NCI-H345 treated with DMSO at 0.1 percent for 48 hours (cell line): ENCODE measurements around the gene CUEDC1.
"Not testable (repeated sequence)": the region's sequence is repeated elsewhere in the genome, so short reads cannot be mapped to it uniquely, and the experiment has no call there.

Experiments
- DNase-seq: peaks from one replicate; lab custom pipeline; 2025; ENCODE audit not compliant: unreplicated experiment; lab: John Stamatoyannopoulos, UW

The CUEDC1 gene

GRCh38 chr17:57962279-57963148 is 7.3 kb upstream of the CUEDC1 start:
- DNase-seq, result no peak

GRCh38 chr17:57959929-57960328 is 4.7 kb upstream of the CUEDC1 start:
- no peak for DNase-seq

GRCh38 chr17:57958391-57958790 is 3.2 kb upstream of the CUEDC1 start:
- DNase-seq, result not testable (repeated sequence)

GRCh38 chr17:57957886-57958285 is 2.7 kb upstream of the CUEDC1 start:
- no peak for DNase-seq

- DNase-seq, result no peak
These were observed 2.1 kb upstream of the CUEDC1 start for GRCh38 chr17:57957120-57957850.

- no peak for DNase-seq
These were observed 1.3 kb upstream of the CUEDC1 start for GRCh38 chr17:57956291-57957119.

GRCh38 chr17:57954397-57955182 is 622 bp downstream of the CUEDC1 start:
- peak; percentile 68 for DNase-seq

GRCh38 chr17:57953705-57954396 is 1.4 kb downstream of the CUEDC1 start:
- DNase-seq, result no peak

- no peak for DNase-seq
These were observed 2.0 kb downstream of the CUEDC1 start for GRCh38 chr17:57953219-57953618.

- DNase-seq, result no peak
These were observed 5.6 kb downstream of the CUEDC1 start for GRCh38 chr17:57949649-57950048.

- no peak for DNase-seq
These were observed 6.4 kb downstream of the CUEDC1 start for GRCh38 chr17:57948555-57949420.

- DNase-seq, result no peak
These were observed 7.0 kb downstream of the CUEDC1 start for GRCh38 chr17:57948169-57948554.

- no peak for DNase-seq
These were observed 7.8 kb downstream of the CUEDC1 start for GRCh38 chr17:57947369-57947768.

- no peak for DNase-seq
These were observed 8.3 kb downstream of the CUEDC1 start for GRCh38 chr17:57946798-57947358.

GRCh38 chr17:57945996-57946797 is 9.0 kb downstream of the CUEDC1 start:
- no peak for DNase-seq

- DNase-seq, result no peak
These were observed 10.3 kb downstream of the CUEDC1 start for GRCh38 chr17:57944908-57945307.

- no peak for DNase-seq
These were observed 11.6 kb downstream of the CUEDC1 start for GRCh38 chr17:57943645-57944044.

- no peak for DNase-seq
These were observed 12.1 kb downstream of the CUEDC1 start for GRCh38 chr17:57943140-57943539.
